ENCODE results near the gene GALNT9. TPM values are rescaled to one million over a fixed set of nuclear protein-coding genes. Genes with fewer than 3 reads are reported as not detected.
"Not testable (repeated sequence)": the region's sequence is repeated elsewhere in the genome, so short reads cannot be mapped to it uniquely, and the experiment has no call there.

The GALNT9 gene
- polyA plus RNA-seq, 1 experiment, result not detected

- Histone ChIP-seq H3K27me3 (ENCODE audit: control insufficient read depth, insufficient read depth, low read length) (no peaks in the 10 kb centered on the region), H3K4me3 (ENCODE audit: low read depth, low read length) (no peak overlapping the region), H3K36me3 (ENCODE audit: control insufficient read depth, insufficient read depth, low read length) (no peaks in the 10 kb centered on the region)
- no peak for TF ChIP-seq CTCF (IDR thresholded peaks at IDR 0.05; ENCODE audit: insufficient read depth, low read depth, low read length)
- ChIA-PET POLR2A (no interaction called here), CTCF (no interaction called here)
- DNase-seq (ENCODE audit: low read depth), result no peak
Measured at GRCh38 chr12:132360906-132361777, 31.8 kb upstream of the GALNT9 start.

- POLR2A ChIA-PET, result no interaction called here
Measured at GRCh38 chr12:132360410-132360809, 31.0 kb upstream of the GALNT9 start.

GRCh38 chr12:132359971-132360370 lies 30.6 kb upstream of the GALNT9 start:
- DNase-seq (ENCODE audit: low read depth), result no peak
- no peaks in the 10 kb centered on the region for H3K36me3 ChIP-seq (ENCODE audit: control insufficient read depth, insufficient read depth, low read length)
- POLR2A ChIA-PET, result no interaction called here
- no peaks in the 10 kb centered on the region for H3K27me3 ChIP-seq (ENCODE audit: control insufficient read depth, insufficient read depth, low read length)
- CTCF ChIA-PET, result no interaction called here
- TF ChIP-seq CTCF (IDR thresholded peaks at IDR 0.05; ENCODE audit: insufficient read depth, low read depth, low read length), result no peak
- H3K4me3 ChIP-seq (ENCODE audit: low read depth, low read length), result no peak overlapping the region

More at GRCh38 chr12:132360410-132360809, 31.0 kb upstream of the GALNT9 start:
- Histone ChIP-seq H3K4me3 (ENCODE audit: low read depth, low read length) (no peak overlapping the region), H3K36me3 (ENCODE audit: control insufficient read depth, insufficient read depth, low read length) (no peaks in the 10 kb centered on the region), H3K27me3 (ENCODE audit: control insufficient read depth, insufficient read depth, low read length) (no peaks in the 10 kb centered on the region)
- DNase-seq (ENCODE audit: low read depth), result no peak
- TF ChIP-seq CTCF (IDR thresholded peaks at IDR 0.05; ENCODE audit: insufficient read depth, low read depth, low read length), result no peak
- CTCF ChIA-PET, result no interaction called here

- H3K4me3 ChIP-seq (ENCODE audit: low read depth, low read length), result no peak overlapping the region
- TF ChIP-seq CTCF (IDR thresholded peaks at IDR 0.05; ENCODE audit: insufficient read depth, low read depth, low read length), result no peak
- H3K27me3 ChIP-seq (ENCODE audit: control insufficient read depth, insufficient read depth, low read length), result no peaks in the 10 kb centered on the region
- ChIA-PET POLR2A (no interaction called here), CTCF (no interaction called here)
- H3K36me3 ChIP-seq (ENCODE audit: control insufficient read depth, insufficient read depth, low read length), result no peaks in the 10 kb centered on the region
- no peak for DNase-seq (ENCODE audit: low read depth)
Measured at GRCh38 chr12:132359551-132359950, 30.2 kb upstream of the GALNT9 start.

- H3K36me3 ChIP-seq (ENCODE audit: control insufficient read depth, insufficient read depth, low read length); H3K27me3 ChIP-seq (ENCODE audit: control insufficient read depth, insufficient read depth, low read length); DNase-seq (ENCODE audit: low read depth); CTCF ChIA-PET; POLR2A ChIA-PET; H3K4me3 ChIP-seq (ENCODE audit: low read depth, low read length): not testable (repeated sequence)
Measured at GRCh38 chr12:132358241-132359225, 29.1 kb upstream of the GALNT9 start.

Data from BJ (cell line).